GM12873 (cell line): ENCODE results near the gene SWSAP1.

Source experiments
- CTCF ChIP-seq: IDR thresholded peaks from 2 replicates; pipeline ENCODE4 v1.5.1; 2012; ENCODE audit warnings: low read depth, mild to moderate bottlenecking, moderate library complexity, low read length, control low read depth; ENCODE audit not compliant: insufficient read depth; ENCODE audit errors: missing control alignments

SWSAP1 gene

GRCh38 chr19:11423791-11424181, 49.3 kb downstream of the SWSAP1 start:
- no peak for TF ChIP-seq CTCF
